Endothelial cell of umbilical vein (primary cell): ENCODE results near the gene NUDT3. TPM values are rescaled to one million over a fixed set of nuclear protein-coding genes. Genes with fewer than 3 reads are reported as not detected.

Source experiments
- BruUV-seq: library from RNA; stranded (reverse); fragments of 400-500 nt; replicated peaks from 2 replicates; lab custom pipeline; 2021; lab: Mats Ljungman, UMichigan
- CTCF ChIA-PET: fragments of 300-600, 350-600 bp; sonication (Branson Sonifier 250); formaldehyde crosslinking; loops from one replicate; lab custom pipeline; 2021; ENCODE audit warnings: antibody characterized with exemption, inconsistent platforms; lab: Charles Lee
- POLR2A ChIA-PET: fragments of 300-600, 350-600 bp; sonication (Branson Sonifier 250); formaldehyde crosslinking; loops from one replicate; lab custom pipeline; 2021; ENCODE audit warnings: antibody characterized with exemption, inconsistent platforms; lab: Charles Lee
- DNase-seq: peaks from one replicate; pipeline ENCODE4 v3.0.0-alpha.2; 2011; ENCODE audit warnings: low read depth, low spot score
- FAIRE-seq: peaks from 2 replicates; lab custom pipeline; 2011; peaks lifted over from hg19 to GRCh38; lab: Jason Lieb, UNC
- H2AFZ ChIP-seq: 2 replicates; pipeline ENCODE4 v1.6.0; 2012; ENCODE audit warnings: low read depth, low read length, control low read depth, inconsistent platforms
- H3K27ac ChIP-seq: 2 replicates; pipeline ENCODE4 v1.5.1; 2011; ENCODE audit warnings: low read depth, mild to moderate bottlenecking, control low read depth, low read length, moderate library complexity; ENCODE audit not compliant: insufficient read depth
- H3K27me3 ChIP-seq, 2 experiments: 2 replicates each; pipeline versions ENCODE4 v1.6.0 to v1.6.1; 2011; ENCODE audit warnings: low read length in 2 of 2, mixed read lengths in 1 of 2; ENCODE audit not compliant: control insufficient read depth in 2 of 2, insufficient read depth in 2 of 2
- H3K36me3 ChIP-seq, 2 experiments: 2 replicates in 1 of 2; 3 replicates in 1 of 2; pipeline ENCODE4 v1.5.1; 2011; ENCODE audit warnings: low read length in 2 of 2, mild to moderate bottlenecking in 1 of 2, moderate library complexity in 1 of 2; ENCODE audit not compliant: control insufficient read depth in 2 of 2, insufficient read depth in 2 of 2; ENCODE audit errors: extremely low read depth in 1 of 2
- H3K4me1 ChIP-seq: 3 replicates; pipeline ENCODE4 v1.5.1; 2011; ENCODE audit warnings: mild to moderate bottlenecking, low read length; ENCODE audit not compliant: control insufficient read depth, insufficient read depth; ENCODE audit errors: extremely low read depth
- H3K4me2 ChIP-seq: 2 replicates; pipeline ENCODE4 v1.6.1; 2011; ENCODE audit warnings: low read length, control low read depth, mixed read lengths; ENCODE audit not compliant: insufficient read depth
- H3K4me3 ChIP-seq, 3 experiments: fragments of 200-600 bp in 1 of 3; sonication (generic), shearing (Covaris generic) in 1 of 3; replicated peaks in 1 of 3; 2 replicates each; pipeline ENCODE4 v1.5.1; 2011 to 2016; ENCODE audit warnings: control low read depth in 3 of 3, low read length in 3 of 3, mild to moderate bottlenecking in 2 of 3, inconsistent platforms in 1 of 3, low read depth in 1 of 3, moderate library complexity in 1 of 3; ENCODE audit not compliant: insufficient read depth in 1 of 3
- H3K79me2 ChIP-seq: 2 replicates; pipeline ENCODE4 v1.6.0; 2012; ENCODE audit warnings: low read length, inconsistent platforms; ENCODE audit not compliant: control insufficient read depth, insufficient read depth
- H3K9ac ChIP-seq: replicated peaks from 2 replicates; pipeline ENCODE3; 2011; ENCODE audit warnings: low read length, control low read depth; ENCODE audit not compliant: insufficient read depth; ENCODE audit errors: extremely low read depth
- H3K9me1 ChIP-seq: replicated peaks from 3 replicates; pipeline ENCODE4 v1.6.0; 2011; ENCODE audit warnings: mild to moderate bottlenecking, low read length; ENCODE audit not compliant: control insufficient read depth, insufficient read depth; ENCODE audit errors: extremely low read depth
- H3K9me3 ChIP-seq: replicated peaks from 2 replicates; pipeline ENCODE4 v1.5.1; 2012; ENCODE audit warnings: low read length, inconsistent platforms; ENCODE audit not compliant: control insufficient read depth, insufficient read depth
- H4K20me1 ChIP-seq: replicated peaks from 2 replicates; pipeline ENCODE3; 2011; ENCODE audit warnings: mild to moderate bottlenecking, low read length; ENCODE audit not compliant: control insufficient read depth, insufficient read depth; ENCODE audit errors: extremely low read depth
- EZH2 ChIP-seq: IDR thresholded peaks from 2 replicates; pipeline ENCODE4 v1.6.1; 2012; ENCODE audit warnings: borderline replicate concordance, low read depth, mild to moderate bottlenecking, moderate library complexity, low read length, inconsistent platforms; ENCODE audit not compliant: severe bottlenecking
- FOS ChIP-seq: IDR thresholded peaks from 2 replicates; pipeline ENCODE4 v1.6.1; 2011; ENCODE audit warnings: mild to moderate bottlenecking, low read length, moderate library complexity, borderline replicate concordance; ENCODE audit not compliant: insufficient read depth
- GATA2 ChIP-seq: IDR thresholded peaks from 2 replicates; pipeline ENCODE4 v1.7.0; 2011; ENCODE audit warnings: low read depth, mild to moderate bottlenecking, moderate library complexity, mixed read lengths, low read length; ENCODE audit not compliant: insufficient read length, insufficient read depth
- JUN ChIP-seq: IDR thresholded peaks from 2 replicates; pipeline ENCODE4 v1.6.1; 2011; ENCODE audit warnings: borderline replicate concordance, low read depth; ENCODE audit not compliant: insufficient read length, insufficient read depth
- MYC ChIP-seq: IDR thresholded peaks from one replicate; pipeline ENCODE4 v1.6.1; 2011; ENCODE audit warnings: mild to moderate bottlenecking, low read depth, low read length
- POLR2A ChIP-seq: IDR thresholded peaks from 2 replicates; pipeline ENCODE4 v1.6.1; 2012; ENCODE audit warnings: low read depth, mild to moderate bottlenecking, control low read depth, low read length
- POLR2AphosphoS5 ChIP-seq: IDR thresholded peaks from 2 replicates; pipeline ENCODE4 v1.6.1; 2012; ENCODE audit warnings: low read depth, mild to moderate bottlenecking, control low read depth, low read length, moderate library complexity; ENCODE audit not compliant: insufficient read depth
- dilution Hi-C: fragments of 300-500 bp; cut with MboI; formaldehyde crosslinking; loops from one replicate; pipeline ENCODE4 v1.15.0; 2019; ENCODE audit warnings: low sequenced_read_pairs; ENCODE audit not compliant: extremely low pct_ligation_motif_present
- intact Hi-C: fragments of 100-400 bp; cut with micrococcal nuclease; formaldehyde crosslinking; loops from one replicate; pipeline ENCODE4 v1.10.0; 2022
- polyA plus RNA-seq, 4 experiments: library from polyadenylated mRNA; depleted of rRNA in 3 of 4; stranded (reverse) in 3 of 4; unstranded in 1 of 4; fragments of >200 nt; gene quantifications; 2 replicates each; pipeline versions ENCODE4 v1.2.1 to v1.2.3, GENCODE V29; 2011 to 2012; ENCODE audit warnings: missing spikeins in 1 of 4
- total RNA-seq: library from RNA; stranded (reverse); gene quantifications from 2 replicates; pipeline ENCODE4 v1.2.3, GENCODE V29; 2021
- TF ChIP-seq, protein P1 (sequence below): IDR thresholded peaks from 2 replicates; pipeline ENCODE4 v1.6.1; 2011; ENCODE audit not compliant: insufficient read depth, insufficient read length
- TF ChIP-seq, protein P2 (sequence below), 2 donors: IDR thresholded peaks; 1 replicate in 1 of 2; 2 replicates in 1 of 2; pipeline ENCODE4 v1.5.1; 2011; ENCODE audit warnings: low read length in 2 of 2, mild to moderate bottlenecking in 2 of 2, moderate library complexity in 2 of 2, control low read depth in 1 of 2, inconsistent platforms in 1 of 2, low read depth in 1 of 2; ENCODE audit not compliant: insufficient read depth in 1 of 2; ENCODE audit errors: extremely low read depth in 1 of 2

Gene NUDT3
- total and polyA plus RNA-seq, 2 donors (not counting 3 experiments of a cell fraction or from before 2014, with no cell fraction given), result 11.9 to 30.9 TPM

DNA sequence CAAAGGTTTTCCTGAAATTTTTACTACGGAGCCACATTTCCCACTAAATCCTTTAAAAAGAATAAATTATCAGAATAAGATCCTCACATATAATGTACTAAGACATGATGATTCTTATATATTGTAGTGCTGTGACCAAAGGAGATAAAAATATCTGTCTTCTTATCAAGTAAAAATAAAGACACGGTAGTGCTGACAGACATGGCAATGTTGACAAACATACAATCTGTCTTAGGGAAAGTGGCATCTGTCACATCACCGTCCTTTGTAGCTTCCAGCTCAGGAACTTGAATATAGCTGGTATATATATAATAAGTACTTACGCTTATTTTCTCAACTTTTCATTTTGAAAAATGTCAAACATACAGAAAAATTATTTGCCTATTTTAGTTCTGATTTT is 66.8 kb downstream of the NUDT3 start:
- dilution Hi-C loops, result no loop called here
- CTCF ChIA-PET, result interaction anchor here (1.2 to 1.3 kb wide), 2 partner anchors 13 to 89 kb away, joined by 3 to 4 read pairs; no protein-coding TSS in a partner anchor
- peaks cover 11% of the 10 kb centered on the region for H3K4me1 ChIP-seq
- TF ChIP-seq EZH2 (no peak), POLR2AphosphoS5 (no peak), MYC (no peak), GATA2 (no peak), JUN (no peak), FOS (no peak), POLR2A (no peak)
- TF ChIP-seq, protein P1, sequence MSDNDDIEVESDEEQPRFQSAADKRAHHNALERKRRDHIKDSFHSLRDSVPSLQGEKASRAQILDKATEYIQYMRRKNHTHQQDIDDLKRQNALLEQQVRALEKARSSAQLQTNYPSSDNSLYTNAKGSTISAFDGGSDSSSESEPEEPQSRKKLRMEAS, result no peak
- TF ChIP-seq, protein P2, sequence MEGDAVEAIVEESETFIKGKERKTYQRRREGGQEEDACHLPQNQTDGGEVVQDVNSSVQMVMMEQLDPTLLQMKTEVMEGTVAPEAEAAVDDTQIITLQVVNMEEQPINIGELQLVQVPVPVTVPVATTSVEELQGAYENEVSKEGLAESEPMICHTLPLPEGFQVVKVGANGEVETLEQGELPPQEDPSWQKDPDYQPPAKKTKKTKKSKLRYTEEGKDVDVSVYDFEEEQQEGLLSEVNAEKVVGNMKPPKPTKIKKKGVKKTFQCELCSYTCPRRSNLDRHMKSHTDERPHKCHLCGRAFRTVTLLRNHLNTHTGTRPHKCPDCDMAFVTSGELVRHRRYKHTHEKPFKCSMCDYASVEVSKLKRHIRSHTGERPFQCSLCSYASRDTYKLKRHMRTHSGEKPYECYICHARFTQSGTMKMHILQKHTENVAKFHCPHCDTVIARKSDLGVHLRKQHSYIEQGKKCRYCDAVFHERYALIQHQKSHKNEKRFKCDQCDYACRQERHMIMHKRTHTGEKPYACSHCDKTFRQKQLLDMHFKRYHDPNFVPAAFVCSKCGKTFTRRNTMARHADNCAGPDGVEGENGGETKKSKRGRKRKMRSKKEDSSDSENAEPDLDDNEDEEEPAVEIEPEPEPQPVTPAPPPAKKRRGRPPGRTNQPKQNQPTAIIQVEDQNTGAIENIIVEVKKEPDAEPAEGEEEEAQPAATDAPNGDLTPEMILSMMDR (IDR thresholded peaks at IDR 0.05; ENCODE audit: extremely low read depth in 1 of 2, insufficient read depth in 1 of 2, low read depth in 1 of 2, low read length in 2 of 2), result no peak
- POLR2A ChIA-PET, result no interaction called here
- H4K20me1 ChIP-seq, result no peaks in the 10 kb centered on the region
- DNase-seq, result no peak
- no peaks in the 10 kb centered on the region for H3K9me3 ChIP-seq
- no peak overlapping the region for H3K4me3 ChIP-seq
- BruUV-seq, result no TSS peak
- intact Hi-C loops, result no loop called here
- no peaks in the 10 kb centered on the region for H3K27me3 ChIP-seq
- H3K9me1 ChIP-seq, result no peaks in the 10 kb centered on the region
- no peak overlapping the region for H3K27ac ChIP-seq
- no peak overlapping the region for H2AFZ ChIP-seq
- no peak overlapping the region for H3K4me2 ChIP-seq
- H3K36me3 ChIP-seq, result no peaks in the 10 kb centered on the region
- peaks cover 21% of the 10 kb centered on the region for H3K79me2 ChIP-seq
- no peak overlapping the region for H3K9ac ChIP-seq
- FAIRE-seq, result no peak
